Mammary epithelial cell (primary cell): ENCODE data around the gene MLC1.

ENCODE experiments used
- CTCF ChIP-seq, 2 donors: IDR thresholded peaks in 1 of 2; conservative IDR thresholded peaks in 1 of 2; 2 replicates each; pipeline ENCODE4 v1.5.1; 2011 to 2012; ENCODE audit warnings: inconsistent platforms in 2 of 2, low read length in 2 of 2, mild to moderate bottlenecking in 2 of 2, control low read depth in 1 of 2, low read depth in 1 of 2; ENCODE audit not compliant: insufficient read depth in 1 of 2; ENCODE audit errors: extremely low read depth in 1 of 2
- EZH2 ChIP-seq: IDR thresholded peaks from 2 replicates; pipeline ENCODE4 v1.6.1; 2012; ENCODE audit warnings: low read length, inconsistent platforms, borderline replicate concordance

- TF ChIP-seq CTCF (conservative IDR thresholded peaks at IDR 0.05 in 1 of 2, IDR thresholded peaks at IDR 0.05 in 1 of 2; ENCODE audit: extremely low read depth in 1 of 2, insufficient read depth in 1 of 2, low read depth in 1 of 2, low read length in 2 of 2) (no peak), EZH2 (no peak)
These were observed 33.3 kb downstream of the MLC1 start for GRCh38 chr22:50051930-50052329.
